Duodenal mucosa (tissue), 2 donors: ENCODE measurements around the gene POMT2.

Experiments
- H3K27ac ChIP-seq: one replicate; pipeline ENCODE4 v1.7.0; 2013; ENCODE audit warnings: low read depth, low read length
- H3K27me3 ChIP-seq, 2 donors: one replicate each; pipeline ENCODE4 v1.7.0; 2013; ENCODE audit warnings: low read length in 2 of 2, control low read depth in 1 of 2; ENCODE audit not compliant: insufficient read depth in 2 of 2, control insufficient read depth in 1 of 2
- H3K36me3 ChIP-seq, 2 donors: one replicate each; pipeline ENCODE4 v1.7.0; 2013; ENCODE audit warnings: low read length in 2 of 2, control low read depth in 1 of 2; ENCODE audit not compliant: insufficient read depth in 2 of 2, control insufficient read depth in 1 of 2
- H3K4me1 ChIP-seq, 2 donors: one replicate each; pipeline ENCODE4 v1.7.0; 2013; ENCODE audit warnings: low read length in 2 of 2, control low read depth in 1 of 2; ENCODE audit not compliant: insufficient read depth in 2 of 2, control insufficient read depth in 1 of 2
- H3K4me3 ChIP-seq, 2 donors: one replicate each; pipeline ENCODE4 v1.7.0; 2013; ENCODE audit warnings: low read length in 2 of 2, low read depth in 1 of 2
- H3K9ac ChIP-seq, 2 donors: one replicate each; pipeline ENCODE4 v1.7.0; 2013; ENCODE audit warnings: low read length in 2 of 2, low read depth in 1 of 2
- H3K9me3 ChIP-seq, 2 donors: one replicate each; pipeline ENCODE4 v1.7.0; 2013; ENCODE audit warnings: low read length in 2 of 2, control low read depth in 1 of 2; ENCODE audit not compliant: control insufficient read depth in 1 of 2

The POMT2 gene

GRCh38 chr14:77316872-77317301, 3.8 kb downstream of the POMT2 start:
- H3K36me3 ChIP-seq = peaks cover 0 to 3% of the 10 kb centered on the region in 2 donors
- no peak overlapping the region for H3K9ac ChIP-seq
- no peak overlapping the region for H3K4me3 ChIP-seq
- no peaks in the 10 kb centered on the region for H3K9me3 ChIP-seq
- H3K27me3 ChIP-seq = no peaks in the 10 kb centered on the region
- H3K4me1 ChIP-seq = peaks cover 19 to 40% of the 10 kb centered on the region in 2 donors
- no peak overlapping the region for H3K27ac ChIP-seq

DNA sequence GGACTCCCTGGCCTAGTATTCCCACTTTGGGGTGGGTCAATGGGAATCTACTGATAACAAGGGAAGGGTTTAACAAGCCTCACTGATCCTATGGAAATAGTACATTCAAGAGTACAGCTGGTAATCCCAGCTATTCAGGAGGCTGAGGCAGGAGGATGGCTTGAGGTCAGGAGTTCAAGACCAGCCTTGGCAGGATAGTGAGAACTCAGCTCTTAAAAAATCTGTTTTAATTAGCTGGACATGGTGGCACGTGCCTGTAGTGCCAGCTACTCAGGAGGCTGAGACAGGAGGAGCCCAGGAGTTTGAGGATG, 4.5 kb downstream of the POMT2 start:
- Histone ChIP-seq H3K4me3 (no peak overlapping the region), H3K9me3 (no peaks in the 10 kb centered on the region), H3K27me3 (no peaks in the 10 kb centered on the region), H3K36me3 (peaks cover 0 to 3% of the 10 kb centered on the region in 2 donors), H3K27ac (no peak overlapping the region), H3K9ac (peak overlapping the region in 1 of 2 donors; percentile 21), H3K4me1 (peaks cover 17 to 39% of the 10 kb centered on the region in 2 donors)

GRCh38 chr14:77314539-77315457, 5.9 kb downstream of the POMT2 start:
- H3K9me3 ChIP-seq = no peaks in the 10 kb centered on the region
- H3K9ac ChIP-seq = no peak overlapping the region
- peaks cover 15 to 34% of the 10 kb centered on the region in 2 donors for H3K4me1 ChIP-seq

GRCh38 chr14:77314043-77314442, 6.6 kb downstream of the POMT2 start:
- Histone ChIP-seq H3K9ac (no peak overlapping the region), H3K27ac (no peak overlapping the region), H3K4me1 (peaks cover 14 to 29% of the 10 kb centered on the region in 2 donors)

More at GRCh38 chr14:77314539-77315457, 5.9 kb downstream of the POMT2 start:
- Histone ChIP-seq H3K36me3 (peaks cover 0 to 3% of the 10 kb centered on the region in 2 donors), H3K4me3 (no peak overlapping the region), H3K27me3 (no peaks in the 10 kb centered on the region), H3K27ac (no peak overlapping the region)

DNA sequence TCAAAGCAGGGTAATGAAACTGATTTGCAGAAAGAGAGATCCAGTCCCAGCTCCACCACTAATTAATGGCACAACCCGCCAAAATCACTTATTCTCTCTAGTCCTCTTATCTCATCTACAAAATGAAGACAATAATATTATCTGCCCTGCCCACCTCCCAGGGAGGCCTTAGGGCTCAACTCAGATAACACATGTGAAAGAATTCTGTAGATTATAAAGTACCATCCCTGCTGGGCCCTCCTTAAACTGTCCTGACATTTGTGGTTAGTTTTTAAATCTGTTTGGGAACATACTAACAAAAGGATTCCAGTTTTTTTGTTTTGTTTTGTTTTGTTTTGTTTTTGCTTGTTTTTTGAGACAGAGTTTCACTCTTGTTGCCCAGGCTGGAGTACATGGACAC, 7.3 kb downstream of the POMT2 start:
- Histone ChIP-seq H3K4me1 (peaks cover 14 to 29% of the 10 kb centered on the region in 2 donors), H3K36me3 (peaks cover 0 to 3% of the 10 kb centered on the region in 2 donors), H3K4me3 (no peak overlapping the region), H3K27ac (no peak overlapping the region), H3K27me3 (no peaks in the 10 kb centered on the region), H3K9ac (no peak overlapping the region), H3K9me3 (no peaks in the 10 kb centered on the region)

More at GRCh38 chr14:77314043-77314442, 6.6 kb downstream of the POMT2 start:
- Histone ChIP-seq H3K9me3 (no peaks in the 10 kb centered on the region), H3K4me3 (no peak overlapping the region), H3K36me3 (peaks cover 0 to 3% of the 10 kb centered on the region in 2 donors), H3K27me3 (no peaks in the 10 kb centered on the region)

DNA sequence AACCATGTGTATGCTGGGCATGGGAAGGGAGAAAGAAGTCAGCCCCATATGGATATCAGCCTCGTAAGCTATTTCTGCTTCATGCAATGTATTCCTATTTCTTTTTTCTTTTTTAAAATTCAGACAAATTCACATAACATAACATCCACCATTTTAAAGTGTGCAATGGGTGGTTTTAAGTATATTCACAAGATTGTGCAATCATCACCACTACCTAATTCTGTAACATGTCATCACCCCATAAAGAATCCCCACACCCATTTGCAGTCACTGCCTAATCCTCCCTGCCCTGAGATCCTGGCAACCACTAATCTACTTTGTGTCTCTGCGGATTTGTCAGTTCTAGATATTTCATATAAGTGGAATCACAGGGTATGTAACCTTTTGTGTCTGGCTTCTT, 9.5 kb downstream of the POMT2 start:
- H3K27ac ChIP-seq = no peak overlapping the region
- no peak overlapping the region for H3K9ac ChIP-seq
- H3K4me1 ChIP-seq = peaks cover 0 to 15% of the 10 kb centered on the region in 2 donors
- no peaks in the 10 kb centered on the region for H3K9me3 ChIP-seq
- H3K36me3 ChIP-seq = peaks cover 0 to 3% of the 10 kb centered on the region in 2 donors
- no peak overlapping the region for H3K4me3 ChIP-seq
- H3K27me3 ChIP-seq = no peaks in the 10 kb centered on the region

GRCh38 chr14:77310026-77310425, 10.7 kb downstream of the POMT2 start:
- Histone ChIP-seq H3K9ac (no peak overlapping the region), H3K27ac (no peak overlapping the region), H3K36me3 (peaks cover 0 to 7% of the 10 kb centered on the region in 2 donors), H3K4me1 (peaks cover 0 to 10% of the 10 kb centered on the region in 2 donors), H3K27me3 (no peaks in the 10 kb centered on the region), H3K9me3 (no peaks in the 10 kb centered on the region), H3K4me3 (no peak overlapping the region)

DNA sequence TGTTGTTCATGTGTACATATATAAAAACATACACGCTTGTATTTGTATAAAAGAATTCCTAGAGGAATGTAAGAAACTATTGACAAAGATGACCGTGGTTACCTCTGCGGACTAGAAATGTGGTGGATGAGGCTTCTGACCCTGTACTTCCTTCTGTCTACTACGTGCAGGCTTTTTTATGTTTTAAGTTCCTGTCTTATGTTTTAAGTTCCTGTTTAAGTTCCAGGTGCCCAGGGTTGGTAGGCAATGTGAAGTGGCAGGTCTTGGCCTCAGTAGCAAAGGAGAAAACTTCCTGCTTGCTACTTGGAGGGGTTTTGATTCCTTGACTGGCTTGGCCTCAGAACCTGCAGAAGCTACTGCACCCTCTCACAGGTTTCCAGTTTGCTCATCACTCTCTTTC, 11.6 kb downstream of the POMT2 start:
- Histone ChIP-seq H3K4me3 (no peak overlapping the region), H3K27ac (no peak overlapping the region), H3K36me3 (peaks cover 0 to 7% of the 10 kb centered on the region in 2 donors), H3K4me1 (peaks cover 0 to 1% of the 10 kb centered on the region in 2 donors), H3K27me3 (no peaks in the 10 kb centered on the region), H3K9ac (no peak overlapping the region), H3K9me3 (no peaks in the 10 kb centered on the region)

DNA sequence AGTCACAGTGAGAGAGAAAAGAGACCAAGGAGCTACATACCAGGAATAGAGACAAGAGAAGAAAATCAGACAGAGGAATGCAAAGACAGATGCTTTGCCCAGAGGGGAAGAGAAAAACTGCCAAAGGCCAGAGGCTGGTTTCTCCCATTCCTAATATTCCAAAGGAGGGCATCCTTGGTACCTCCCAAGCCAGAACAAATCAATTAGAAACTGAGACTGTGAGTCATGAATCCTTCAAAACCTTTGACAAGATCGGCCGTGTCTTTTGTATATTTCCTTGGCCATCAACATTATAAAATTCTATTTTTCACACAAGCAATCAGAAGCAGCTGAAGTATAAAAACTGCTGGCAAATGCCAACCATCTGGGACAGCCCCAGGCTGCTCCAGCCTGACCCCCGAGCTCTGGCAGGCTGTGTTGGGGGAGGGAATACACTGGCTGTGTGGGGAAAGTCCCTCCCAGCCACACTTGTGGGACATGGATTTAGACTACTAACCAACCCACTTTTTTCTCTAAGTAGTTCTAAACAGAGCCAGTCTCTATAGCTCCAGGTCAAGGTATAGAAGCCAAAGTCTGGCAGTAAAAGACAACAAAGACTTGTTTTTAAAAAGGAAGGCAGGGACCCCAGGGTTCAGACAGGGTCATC, 13.7 kb downstream of the POMT2 start:
- Histone ChIP-seq H3K36me3 (peaks cover 0 to 7% of the 10 kb centered on the region in 2 donors), H3K27ac (no peak overlapping the region), H3K9me3 (no peaks in the 10 kb centered on the region), H3K27me3 (no peaks in the 10 kb centered on the region), H3K4me3 (no peak overlapping the region), H3K4me1 (peaks cover 0 to 5% of the 10 kb centered on the region in 2 donors), H3K9ac (no peak overlapping the region)

- no peak overlapping the region for H3K9ac ChIP-seq
- no peaks in the 10 kb centered on the region for H3K9me3 ChIP-seq
- H3K27ac ChIP-seq = no peak overlapping the region
- no peak overlapping the region for H3K4me3 ChIP-seq
- no peaks in the 10 kb centered on the region for H3K27me3 ChIP-seq
- H3K4me1 ChIP-seq = peaks cover 1 to 5% of the 10 kb centered on the region in 2 donors
- H3K36me3 ChIP-seq = peaks cover 0 to 7% of the 10 kb centered on the region in 2 donors
Observed at GRCh38 chr14:77306416-77306815, 14.3 kb downstream of the POMT2 start.
